ENCODE results near the gene USP40.

The USP40 gene

DNA sequence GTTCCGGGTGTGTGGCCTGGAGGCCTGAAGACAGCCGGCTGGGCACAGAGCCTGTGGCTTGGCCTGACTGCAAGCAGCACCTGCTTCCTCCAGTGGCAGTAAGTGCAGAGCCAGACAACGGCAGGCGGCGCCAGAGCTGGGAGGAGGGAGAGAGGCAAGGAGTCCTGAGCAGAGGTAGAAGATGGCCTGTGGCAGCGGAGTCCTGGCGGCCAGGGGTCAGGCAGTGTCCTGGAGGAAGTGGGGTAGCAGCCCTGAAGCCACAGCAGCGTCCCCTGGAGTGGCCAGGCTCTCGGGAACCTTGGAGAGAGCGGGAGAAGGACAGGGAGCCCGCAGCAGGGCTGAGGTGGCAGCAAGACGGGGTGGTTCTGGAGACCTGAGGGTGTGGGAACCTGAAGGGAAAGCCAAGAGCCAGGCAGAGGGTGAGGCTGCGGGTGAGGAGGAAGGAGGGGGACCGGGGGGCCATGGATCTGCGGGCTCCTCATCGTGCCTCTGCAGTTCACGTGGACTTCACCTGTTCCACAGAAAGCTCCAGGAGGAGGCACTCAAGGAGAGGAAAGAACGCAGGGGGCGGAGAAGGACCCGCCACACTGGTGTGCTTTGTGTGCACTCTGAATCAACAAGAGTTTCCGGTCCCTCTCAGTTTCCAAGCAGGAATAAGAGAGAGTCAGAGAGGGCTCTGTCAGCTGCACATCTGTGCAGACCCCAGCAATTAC is 85.9 kb downstream of the USP40 start:
- Histone ChIP-seq H3K9ac (ENCODE audit: low read depth, low read length) (no peak overlapping the region), H3K4me1 (ENCODE audit: insufficient read depth, low read length) (no peaks in the 10 kb centered on the region), H3K36me3 (ENCODE audit: insufficient read depth, low read length) (peaks cover 11% of the 10 kb centered on the region), H3K9me3 (ENCODE audit: control insufficient read depth, insufficient read depth, low read length) (peaks cover 15% of the 10 kb centered on the region)

DNA sequence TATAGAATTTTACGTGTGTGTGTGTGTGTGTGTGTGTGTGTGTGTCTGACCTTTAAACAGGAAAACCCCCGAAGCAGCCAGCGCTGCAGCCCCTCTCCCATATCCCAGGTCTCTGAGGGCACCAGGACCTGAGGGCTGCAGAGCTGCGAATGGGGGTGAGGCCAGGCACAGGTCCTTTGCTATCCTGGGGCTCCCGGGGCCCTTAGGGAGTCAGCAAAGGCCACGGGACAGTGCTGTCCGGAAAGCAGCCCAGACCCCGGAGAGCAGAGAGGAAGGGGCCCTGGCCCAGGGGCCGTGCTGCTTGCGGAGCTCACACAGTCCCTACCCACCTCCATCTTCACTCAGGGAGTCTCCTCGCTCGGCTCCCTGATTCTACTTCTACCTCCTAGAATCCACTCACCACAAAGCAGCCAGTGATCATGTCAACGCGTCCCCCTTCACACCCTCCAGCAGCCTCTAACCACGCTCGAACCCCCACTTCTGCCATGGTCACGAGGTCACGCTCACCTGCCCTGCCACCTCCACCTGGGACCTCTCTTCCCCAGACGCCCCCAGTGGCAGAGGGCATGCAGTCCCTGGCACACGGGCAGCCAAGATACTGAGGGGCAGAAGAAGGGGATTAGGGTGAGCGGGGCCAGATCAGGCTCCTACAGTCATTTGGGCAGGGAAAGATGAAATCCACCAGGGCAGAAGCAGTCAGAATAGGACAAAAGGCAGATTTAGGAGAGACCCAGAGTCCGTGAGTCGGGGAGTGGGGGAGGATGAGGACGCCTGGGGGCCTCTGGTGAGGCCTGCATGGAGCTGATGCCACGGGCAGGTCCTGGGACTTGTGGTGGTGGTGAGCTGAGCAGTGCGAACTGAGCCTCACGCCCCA is 86.7 kb downstream of the USP40 start:
- Histone ChIP-seq H3K4me1 (ENCODE audit: insufficient read depth, low read length) (no peaks in the 10 kb centered on the region), H3K9me3 (ENCODE audit: control insufficient read depth, insufficient read depth, low read length) (peaks cover 15% of the 10 kb centered on the region), H3K9ac (ENCODE audit: low read depth, low read length) (no peak overlapping the region), H3K36me3 (ENCODE audit: insufficient read depth, low read length) (peaks cover 11% of the 10 kb centered on the region)

DNA sequence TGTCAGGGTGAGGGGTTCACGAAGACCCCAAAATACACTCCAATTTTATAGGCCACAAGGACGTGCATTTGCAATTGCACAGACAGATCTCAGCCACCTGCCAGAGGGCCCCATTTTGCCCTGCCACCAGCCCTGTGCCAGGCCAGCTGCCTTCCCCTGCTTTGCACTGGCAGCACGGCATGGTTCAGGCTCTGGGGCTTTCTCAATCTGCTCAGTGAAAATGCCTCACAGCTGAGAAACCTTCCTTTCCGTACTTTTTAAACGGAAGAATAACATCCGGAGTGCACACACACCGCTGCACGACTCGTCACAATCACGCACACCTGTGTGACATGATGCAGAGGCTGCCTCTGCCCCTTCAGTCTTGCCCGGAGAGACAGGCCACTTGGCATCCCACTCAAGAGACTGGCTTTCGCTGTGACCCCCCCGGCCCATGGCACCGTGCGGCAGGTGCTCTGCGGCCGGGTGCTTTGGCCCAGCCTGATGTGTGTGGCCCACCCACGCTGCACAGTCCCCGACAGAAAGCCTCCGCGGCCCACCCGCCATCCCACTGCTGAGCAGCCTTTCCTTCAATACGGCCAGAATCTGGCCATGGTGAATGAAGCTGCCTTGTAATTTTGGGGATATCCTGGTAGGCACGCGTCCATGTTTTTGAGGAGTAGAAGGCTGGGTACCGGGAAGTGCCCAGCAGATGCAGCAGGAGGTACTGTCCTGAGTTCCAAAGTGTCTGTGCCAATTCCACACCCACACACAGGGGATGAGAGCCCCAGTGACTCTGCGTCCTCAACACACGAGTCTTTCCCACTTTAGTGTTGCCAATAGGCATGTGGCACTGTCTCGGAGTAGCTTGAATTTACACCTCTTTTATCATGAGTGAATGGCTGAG is 88.8 kb downstream of the USP40 start:
- H3K36me3 ChIP-seq (ENCODE audit: insufficient read depth, low read length) = peaks cover 2% of the 10 kb centered on the region; the same call in 1 of the 2 replicates
- no peaks in the 10 kb centered on the region for H3K4me1 ChIP-seq (ENCODE audit: insufficient read depth, low read length)
- no peak overlapping the region for H3K9ac ChIP-seq (ENCODE audit: low read depth, low read length)
- 0 out of 2 replicates have a peak, but pooled peaks cover 5% of the 10 kb centered on the region for H3K9me3 ChIP-seq (ENCODE audit: control insufficient read depth, insufficient read depth, low read length)

DNA sequence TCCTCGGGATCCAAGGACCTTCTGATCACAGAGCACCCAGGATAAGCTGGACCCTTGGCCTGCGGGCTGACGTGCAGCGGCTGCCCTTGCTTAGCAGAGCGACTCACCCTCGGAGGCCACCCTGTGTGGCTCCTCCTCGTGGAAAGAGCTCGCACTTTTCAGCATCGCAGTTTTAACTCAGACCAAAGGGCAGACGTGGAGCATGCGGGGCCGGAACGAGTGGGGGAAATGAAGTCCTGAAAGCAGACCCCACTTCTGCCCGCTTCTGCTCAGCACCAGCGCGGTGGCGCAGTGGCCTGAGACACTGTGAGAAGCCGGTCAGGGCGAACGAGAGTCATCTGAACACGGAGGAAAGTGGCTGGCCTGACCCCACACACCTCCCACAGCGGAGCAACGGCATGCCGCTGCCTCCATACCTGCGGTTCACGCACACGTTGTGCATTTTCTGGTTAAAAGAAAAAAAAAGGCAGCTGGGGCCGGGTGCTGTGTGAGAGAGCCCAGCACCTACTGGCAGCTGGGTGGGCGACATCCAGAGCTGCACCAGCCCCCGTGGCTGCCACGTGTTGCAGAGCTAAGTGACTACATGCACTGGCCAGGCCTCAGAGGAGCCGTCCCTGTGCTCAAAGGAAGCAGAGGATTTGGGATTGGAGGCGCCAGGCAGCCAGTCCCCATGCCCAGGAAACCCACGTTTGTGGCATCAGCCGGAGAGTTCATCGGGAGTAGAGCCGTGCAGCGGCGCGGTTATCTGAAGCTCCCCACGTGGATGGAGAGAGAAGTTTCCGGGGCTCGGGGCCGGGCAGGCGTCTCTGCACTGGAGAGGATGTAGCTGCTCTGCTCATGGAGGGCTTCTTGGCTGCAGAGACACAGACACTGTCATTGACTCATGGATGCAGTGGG is 89.7 kb downstream of the USP40 start:
- H3K9me3 ChIP-seq (ENCODE audit: control insufficient read depth, insufficient read depth, low read length) = no peaks in the 10 kb centered on the region
- H3K36me3 ChIP-seq (ENCODE audit: insufficient read depth, low read length) = peaks cover 2% of the 10 kb centered on the region; the same call in 1 of the 2 replicates
- no peaks in the 10 kb centered on the region for H3K4me1 ChIP-seq (ENCODE audit: insufficient read depth, low read length)
- no peak overlapping the region for H3K9ac ChIP-seq (ENCODE audit: low read depth, low read length)

DNA sequence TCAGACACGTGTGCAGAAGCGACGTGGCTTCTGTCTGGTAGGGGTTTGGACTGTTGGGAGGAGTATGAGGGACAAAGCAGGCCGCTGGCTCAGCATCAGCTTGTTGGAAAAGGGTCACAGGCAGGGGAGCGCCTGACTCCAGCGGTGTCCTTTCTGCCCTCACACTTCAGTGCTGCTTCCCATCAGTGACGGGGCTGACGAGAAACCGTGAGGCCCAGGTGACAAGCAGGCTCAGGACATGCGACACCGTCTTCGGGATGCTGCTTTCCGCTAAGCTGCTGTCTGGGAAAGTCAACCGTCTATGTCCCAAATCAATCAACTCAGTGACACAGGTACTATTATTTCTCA is 90.5 kb downstream of the USP40 start:
- Histone ChIP-seq H3K4me1 (ENCODE audit: insufficient read depth, low read length) (no peaks in the 10 kb centered on the region), H3K36me3 (ENCODE audit: insufficient read depth, low read length) (peaks cover 2% of the 10 kb centered on the region; the same call in 1 of the 2 replicates), H3K9ac (ENCODE audit: low read depth, low read length) (no peak overlapping the region), H3K9me3 (ENCODE audit: control insufficient read depth, insufficient read depth, low read length) (no peaks in the 10 kb centered on the region; the same call in 1 of the 2 replicates)

DNA sequence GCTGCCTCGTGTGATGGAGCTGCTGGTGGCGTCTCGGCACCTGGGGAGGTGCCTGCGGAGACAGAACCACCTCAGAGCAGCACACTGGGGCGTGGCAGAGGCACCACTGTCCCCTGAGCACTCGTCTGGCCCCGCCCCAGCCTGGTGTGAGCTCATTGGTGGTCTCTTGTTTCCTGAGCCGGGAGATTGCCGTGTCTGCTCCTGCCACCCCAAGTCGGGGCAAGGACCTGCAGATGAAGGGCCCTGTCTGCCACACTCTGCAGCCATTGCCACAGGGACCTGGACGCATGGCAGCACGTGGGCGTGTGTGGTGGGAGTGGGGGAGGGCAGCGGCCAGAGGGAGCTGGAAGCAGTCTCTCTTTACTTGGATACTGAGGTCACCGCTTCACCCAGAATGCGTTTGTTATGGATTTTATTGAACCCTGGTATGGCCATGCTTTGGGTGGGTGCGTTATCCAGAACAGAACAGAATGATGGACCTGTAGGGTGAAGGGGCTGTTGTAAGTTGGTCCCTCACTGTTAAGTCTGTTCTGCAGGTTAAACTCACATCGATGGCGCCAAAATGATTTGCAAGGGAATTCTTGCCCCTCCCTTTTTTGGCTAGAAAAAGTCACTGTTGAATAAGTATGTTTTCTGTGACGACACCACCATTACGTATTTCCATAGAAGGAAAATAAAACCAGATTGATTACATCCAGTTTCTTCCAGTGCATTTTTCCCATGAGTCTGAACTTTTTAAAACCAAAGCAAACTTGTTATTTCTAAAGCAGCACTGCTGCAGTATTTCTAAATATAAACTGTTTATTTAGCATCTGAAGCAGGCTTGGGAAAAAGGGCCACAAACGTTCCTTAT is 92.0 kb downstream of the USP40 start:
- Histone ChIP-seq H3K9ac (ENCODE audit: low read depth, low read length) (no peak overlapping the region), H3K4me1 (ENCODE audit: insufficient read depth, low read length) (no peaks in the 10 kb centered on the region), H3K9me3 (ENCODE audit: control insufficient read depth, insufficient read depth, low read length) (no peaks in the 10 kb centered on the region; the same call in 1 of the 2 replicates), H3K36me3 (ENCODE audit: insufficient read depth, low read length) (no peaks in the 10 kb centered on the region)

DNA sequence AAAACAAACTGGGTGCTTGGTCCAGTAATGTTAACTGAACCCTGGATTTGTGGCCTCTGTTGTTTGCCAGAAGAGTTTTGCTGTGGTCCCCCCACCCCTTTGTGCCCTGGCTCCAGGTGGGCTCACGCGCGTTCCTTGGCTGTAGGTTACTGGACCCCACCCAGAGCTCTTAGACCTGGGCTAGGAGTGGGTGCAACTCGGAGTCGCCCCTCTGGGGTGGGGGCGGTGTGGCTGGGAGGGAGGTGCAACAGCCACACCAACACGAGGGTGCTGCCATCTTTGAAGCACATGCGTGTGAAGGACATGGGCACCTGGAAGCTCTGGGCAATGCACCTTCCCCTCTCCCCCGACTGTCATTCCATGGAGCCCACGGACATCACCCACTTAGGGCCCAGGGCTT is 92.7 kb downstream of the USP40 start:
- H3K36me3 ChIP-seq (ENCODE audit: insufficient read depth, low read length) = no peaks in the 10 kb centered on the region
- H3K9me3 ChIP-seq (ENCODE audit: control insufficient read depth, insufficient read depth, low read length) = no peaks in the 10 kb centered on the region; the same call in 1 of the 2 replicates
- no peak overlapping the region for H3K9ac ChIP-seq (ENCODE audit: low read depth, low read length)
- H3K4me1 ChIP-seq (ENCODE audit: insufficient read depth, low read length) = no peaks in the 10 kb centered on the region

DNA sequence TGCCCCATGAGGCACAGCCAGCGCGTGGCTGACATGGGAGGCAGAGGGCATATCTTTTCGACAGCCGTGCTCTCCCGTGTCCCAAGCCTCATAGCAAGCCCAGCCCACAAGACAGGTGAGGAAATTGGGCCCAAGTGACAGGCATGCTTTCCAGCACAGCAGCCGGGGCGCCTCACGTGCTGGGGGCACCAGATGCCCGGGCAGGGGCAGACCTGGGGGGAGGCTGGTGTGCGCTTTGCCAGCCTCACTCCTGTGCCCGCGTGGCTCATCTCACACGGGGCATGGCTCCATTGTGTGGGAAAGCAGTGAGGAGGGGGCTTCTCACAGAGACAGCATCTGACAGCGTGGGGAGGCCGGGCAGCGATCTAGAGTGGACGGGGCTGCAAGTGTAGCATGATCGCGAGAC is 93.2 kb downstream of the USP40 start:
- Histone ChIP-seq H3K9me3 (ENCODE audit: control insufficient read depth, insufficient read depth, low read length) (no peaks in the 10 kb centered on the region; the same call in 1 of the 2 replicates), H3K4me1 (ENCODE audit: insufficient read depth, low read length) (no peaks in the 10 kb centered on the region), H3K36me3 (ENCODE audit: insufficient read depth, low read length) (no peaks in the 10 kb centered on the region), H3K9ac (ENCODE audit: low read depth, low read length) (no peak overlapping the region)

DNA sequence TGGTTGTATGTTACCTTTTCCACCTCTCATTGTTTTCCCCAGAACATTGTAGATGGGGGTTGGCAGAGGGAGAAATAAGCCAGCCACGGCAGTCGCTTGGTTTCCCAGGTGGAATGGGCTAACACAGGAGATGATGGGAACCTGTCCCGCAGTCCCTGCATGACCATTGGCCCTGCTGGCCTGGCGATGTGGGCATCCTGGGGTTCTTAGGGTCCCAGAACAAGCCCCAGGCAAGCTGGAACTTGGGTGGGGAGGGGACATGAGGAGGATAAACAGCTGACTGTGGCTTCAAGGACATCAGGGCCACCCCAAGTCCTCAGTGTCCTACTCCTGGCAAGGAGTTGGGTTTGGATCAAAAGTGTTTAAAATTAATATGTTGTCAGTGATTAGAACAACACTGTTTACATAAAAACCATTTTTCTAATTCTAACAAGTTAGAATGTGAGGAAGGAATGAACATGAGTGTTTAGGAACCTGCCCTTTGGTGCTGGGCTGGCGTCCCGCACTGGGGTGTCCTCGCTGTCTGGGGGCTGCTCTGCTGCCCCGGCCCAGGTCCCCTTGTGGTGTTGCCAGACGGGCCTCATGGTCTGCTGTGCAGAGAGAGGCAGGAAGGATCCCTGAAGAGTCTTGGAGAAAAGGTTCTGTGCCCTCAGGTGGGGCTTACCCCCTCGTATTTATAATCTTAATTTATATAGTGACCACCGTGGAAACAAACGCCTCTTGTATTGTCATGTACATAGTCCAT is 95.1 kb downstream of the USP40 start:
- no peaks in the 10 kb centered on the region for H3K36me3 ChIP-seq (ENCODE audit: insufficient read depth, low read length)
- no peak overlapping the region for H3K9ac ChIP-seq (ENCODE audit: low read depth, low read length)
- no peaks in the 10 kb centered on the region; the same call in 1 of the 2 replicates for H3K9me3 ChIP-seq (ENCODE audit: control insufficient read depth, insufficient read depth, low read length)
- no peaks in the 10 kb centered on the region for H3K4me1 ChIP-seq (ENCODE audit: insufficient read depth, low read length)

DNA sequence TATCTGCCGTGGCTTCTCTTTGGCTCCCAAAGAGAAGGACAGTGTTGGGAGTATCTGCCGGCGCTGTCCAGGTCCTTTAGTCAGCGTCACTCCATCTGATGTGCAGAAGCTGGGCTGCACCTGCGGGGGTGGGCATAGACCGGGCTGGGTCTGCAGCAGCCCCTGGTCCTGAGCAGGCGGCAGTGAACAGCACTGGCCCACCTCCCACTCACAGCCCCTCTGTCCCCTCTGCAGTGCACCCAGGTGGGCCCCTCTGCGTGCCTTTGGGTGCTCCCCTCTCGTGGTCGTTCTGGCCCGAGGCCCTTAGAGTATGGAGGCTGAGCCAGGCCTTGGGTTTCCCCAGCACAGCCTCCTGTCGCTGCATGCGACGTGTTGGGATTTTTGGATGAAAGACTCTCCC is 95.7 kb downstream of the USP40 start:
- Histone ChIP-seq H3K9ac (ENCODE audit: low read depth, low read length) (no peak overlapping the region), H3K9me3 (ENCODE audit: control insufficient read depth, insufficient read depth, low read length) (no peaks in the 10 kb centered on the region; the same call in 1 of the 2 replicates), H3K4me1 (ENCODE audit: insufficient read depth, low read length) (no peaks in the 10 kb centered on the region), H3K36me3 (ENCODE audit: insufficient read depth, low read length) (no peaks in the 10 kb centered on the region)

DNA sequence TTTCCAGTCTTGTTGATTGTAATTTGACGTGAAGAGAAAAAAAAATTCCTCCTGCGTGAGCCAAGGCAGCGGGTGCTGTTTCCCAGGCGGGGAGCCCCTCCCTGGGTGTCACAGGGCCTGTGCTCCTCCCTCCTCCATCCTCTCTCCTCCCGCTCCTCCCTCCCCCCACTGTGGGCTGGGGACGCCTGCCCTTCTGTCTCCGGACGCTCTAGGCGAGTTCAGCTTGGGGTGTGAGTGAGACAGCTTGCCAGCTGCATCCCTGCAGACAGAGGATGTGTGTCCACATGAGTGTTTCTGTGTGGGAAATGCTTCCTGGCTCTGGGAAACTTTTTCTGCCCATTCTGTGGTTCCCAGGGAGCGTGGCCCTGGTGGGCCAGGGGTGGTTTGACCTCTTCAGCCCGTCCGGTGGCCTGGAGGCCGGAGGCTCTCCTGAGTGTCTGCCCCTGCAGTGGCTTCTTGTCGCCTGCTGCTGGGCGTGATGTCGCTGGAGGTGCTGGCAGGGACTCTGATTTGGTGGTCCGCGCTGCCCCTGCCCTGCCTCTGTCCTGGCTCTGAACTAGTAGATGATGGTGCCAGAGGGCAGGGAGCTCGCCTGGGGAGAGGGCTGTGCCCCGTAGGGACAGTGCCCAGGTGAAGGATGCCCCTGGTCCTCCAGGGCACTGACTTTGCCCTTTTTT is 96.4 kb downstream of the USP40 start:
- H3K36me3 ChIP-seq (ENCODE audit: insufficient read depth, low read length) = no peaks in the 10 kb centered on the region
- no peaks in the 10 kb centered on the region; the same call in 1 of the 2 replicates for H3K9me3 ChIP-seq (ENCODE audit: control insufficient read depth, insufficient read depth, low read length)
- H3K4me1 ChIP-seq (ENCODE audit: insufficient read depth, low read length) = no peaks in the 10 kb centered on the region
- H3K9ac ChIP-seq (ENCODE audit: low read depth, low read length) = no peak overlapping the region

Data from ES-I3 (cell line).